Dedifferentiated amniotic fluid mesenchymal stem cell (primary cell): ENCODE results near the gene MCU.
"Not testable (repeated sequence)": the region's sequence is repeated elsewhere in the genome, so short reads cannot be mapped to it uniquely, and the experiment has no call there.

Source experiments
- DNase-seq: peaks from one replicate; pipeline ENCODE4 v3.0.0-alpha.2; 2016; ENCODE audit errors: extremely low spot score

Gene MCU

DNA sequence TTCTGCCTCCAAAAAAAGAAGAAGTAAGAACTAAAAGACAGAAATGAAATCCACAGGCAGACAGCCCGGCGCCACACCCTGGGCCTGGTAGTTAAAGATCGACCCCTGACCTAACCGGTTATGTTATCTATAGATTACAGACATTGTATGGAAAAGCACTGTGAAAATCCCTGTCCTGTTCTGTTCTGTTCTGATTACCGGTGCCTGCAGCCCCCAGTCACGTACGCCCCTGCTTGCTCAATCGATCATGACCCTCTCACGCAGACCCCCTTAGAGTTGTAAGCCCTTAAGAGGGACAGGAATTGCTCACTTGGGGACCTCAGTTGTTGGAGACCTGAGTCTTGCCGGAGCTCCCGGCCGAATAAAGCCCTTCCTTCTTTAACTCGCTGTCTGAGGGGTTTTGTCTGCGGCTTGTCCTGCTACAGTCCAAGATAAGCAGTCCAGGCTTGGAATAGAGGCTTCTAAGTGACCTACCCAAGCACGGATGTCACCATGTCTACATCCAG is 212.1 kb downstream of the MCU start:
- not testable (repeated sequence) for DNase-seq

DNA sequence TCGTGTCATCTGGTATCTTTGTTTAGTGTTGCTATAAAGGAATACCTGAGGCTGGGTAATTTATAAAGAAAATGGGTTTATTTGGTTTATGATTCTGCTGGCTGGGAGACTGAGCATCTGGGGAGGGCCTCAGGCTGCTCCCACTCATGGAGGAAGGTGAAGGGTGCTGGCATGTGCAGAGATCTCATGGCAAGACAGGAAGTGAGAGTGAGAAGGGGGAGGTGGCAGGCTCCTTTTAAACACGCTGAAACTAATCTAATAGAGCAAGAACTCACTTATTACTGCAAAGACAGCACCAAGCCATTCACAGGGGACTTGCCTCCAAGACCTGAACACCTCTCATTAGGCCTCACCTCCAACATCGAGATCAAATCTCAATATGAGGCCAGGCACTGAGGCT is 212.9 kb downstream of the MCU start:
- DNase-seq, result no peak

DNA sequence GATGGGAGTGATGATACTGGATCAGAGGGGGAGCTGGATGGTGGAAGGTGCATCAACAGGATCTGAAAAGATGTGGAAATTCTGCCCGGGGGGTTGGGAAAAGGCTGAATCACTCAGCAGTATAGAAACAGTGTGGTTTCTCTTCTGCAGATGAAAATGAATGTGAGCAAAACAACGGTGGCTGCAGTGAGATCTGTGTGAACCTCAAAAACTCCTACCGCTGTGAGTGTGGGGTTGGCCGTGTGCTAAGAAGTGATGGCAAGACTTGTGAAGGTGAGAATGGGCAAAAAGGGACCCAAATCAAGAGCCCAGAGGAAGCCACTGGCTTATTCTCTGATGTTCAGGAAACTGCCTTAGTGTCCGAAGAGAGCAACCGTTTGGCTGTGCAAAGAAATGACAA is 214.5 kb downstream of the MCU start:
- DNase-seq, result no peak

DNA sequence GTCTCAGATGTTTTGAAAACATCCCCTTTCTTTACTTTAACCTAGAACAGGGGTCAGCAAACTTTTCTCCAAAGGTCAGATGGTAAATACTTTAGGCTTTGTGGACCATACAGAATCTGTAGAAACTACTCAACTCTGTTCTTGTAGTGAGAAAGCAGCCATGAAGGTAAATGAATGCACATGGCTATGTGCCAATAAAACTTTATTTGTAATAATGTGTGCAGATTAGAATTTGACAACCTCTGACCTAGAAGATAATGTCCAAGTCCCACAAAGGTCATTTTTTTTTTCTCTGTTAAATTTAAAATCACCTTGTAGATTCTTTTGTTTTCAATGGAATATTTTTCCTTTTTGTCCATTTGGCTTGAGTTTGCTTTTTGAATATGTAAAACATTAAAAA is 218.8 kb downstream of the MCU start:
- no peak for DNase-seq

DNA sequence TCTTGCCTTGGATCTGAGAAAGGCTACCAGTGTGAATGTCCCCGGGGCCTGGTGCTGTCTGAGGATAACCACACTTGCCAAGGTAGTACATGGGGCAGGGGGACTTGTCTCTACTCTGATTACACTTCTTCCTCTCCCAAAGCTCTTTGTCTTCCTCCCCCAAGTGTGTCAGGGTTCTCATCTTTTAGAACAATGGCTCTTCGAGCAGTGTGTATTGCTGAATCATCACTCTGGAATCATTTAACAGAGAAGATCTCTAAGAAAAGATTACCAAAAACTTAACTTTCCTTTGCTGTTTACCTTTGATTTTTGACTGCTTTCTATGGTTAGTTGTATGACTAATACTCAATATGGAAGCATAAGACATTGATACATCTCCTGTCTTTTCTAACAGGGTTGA is 219.8 kb downstream of the MCU start:
- DNase-seq, result no peak

DNA sequence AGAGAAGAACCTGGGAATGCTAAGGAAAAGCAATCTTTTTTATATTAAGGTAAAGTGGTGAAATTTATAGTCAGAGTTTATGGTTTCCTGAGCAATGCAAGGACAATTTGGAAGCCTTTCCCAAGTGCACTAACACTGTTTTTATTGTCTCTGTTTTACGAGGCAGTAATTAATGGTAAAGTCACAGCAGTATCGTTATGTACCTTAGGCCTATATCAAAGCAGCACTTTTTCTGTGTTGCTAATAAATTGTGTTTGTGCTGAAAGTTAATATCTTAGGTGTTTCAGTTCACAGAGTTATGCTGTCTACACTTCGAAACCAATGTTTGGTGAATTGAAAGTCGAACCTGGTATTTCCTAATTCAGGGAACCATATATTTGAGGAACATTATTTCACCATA is 220.8 kb downstream of the MCU start:
- no peak for DNase-seq

DNA sequence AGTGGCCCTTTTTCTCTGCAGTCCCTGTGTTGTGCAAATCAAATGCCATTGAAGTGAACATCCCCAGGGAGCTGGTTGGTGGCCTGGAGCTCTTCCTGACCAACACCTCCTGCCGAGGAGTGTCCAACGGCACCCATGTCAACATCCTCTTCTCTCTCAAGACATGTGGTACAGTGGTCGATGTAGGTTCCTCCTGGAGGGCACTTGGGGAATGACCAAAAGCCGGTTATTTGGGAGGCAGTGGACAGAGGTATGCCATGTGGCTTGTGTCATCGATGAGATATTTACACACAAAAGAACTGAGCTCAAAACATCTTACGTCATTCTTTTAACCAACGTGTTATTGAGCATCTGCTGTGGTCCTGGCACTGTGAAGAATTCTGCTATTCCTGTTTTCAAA is 221.3 kb downstream of the MCU start:
- DNase-seq, result no peak

DNA sequence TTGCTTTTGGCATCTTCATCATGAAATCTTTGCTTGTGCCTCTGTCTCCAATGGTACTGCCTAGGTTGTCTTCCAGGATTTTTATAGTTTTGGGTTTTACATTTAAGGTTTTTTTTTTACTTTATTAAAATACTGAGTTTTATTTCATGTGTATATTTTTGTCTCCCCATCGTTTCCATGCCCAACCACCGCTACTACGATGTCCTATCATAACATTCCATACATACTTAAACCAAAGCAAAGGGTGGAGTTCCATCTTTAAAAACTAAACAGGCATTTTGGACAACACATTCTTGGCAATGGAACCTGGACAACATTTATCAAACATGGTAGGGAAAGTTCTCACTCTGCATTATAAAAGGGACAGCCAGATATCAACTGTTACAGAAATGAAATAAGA is 225.3 kb downstream of the MCU start:
- DNase-seq, result not testable (repeated sequence)

DNA sequence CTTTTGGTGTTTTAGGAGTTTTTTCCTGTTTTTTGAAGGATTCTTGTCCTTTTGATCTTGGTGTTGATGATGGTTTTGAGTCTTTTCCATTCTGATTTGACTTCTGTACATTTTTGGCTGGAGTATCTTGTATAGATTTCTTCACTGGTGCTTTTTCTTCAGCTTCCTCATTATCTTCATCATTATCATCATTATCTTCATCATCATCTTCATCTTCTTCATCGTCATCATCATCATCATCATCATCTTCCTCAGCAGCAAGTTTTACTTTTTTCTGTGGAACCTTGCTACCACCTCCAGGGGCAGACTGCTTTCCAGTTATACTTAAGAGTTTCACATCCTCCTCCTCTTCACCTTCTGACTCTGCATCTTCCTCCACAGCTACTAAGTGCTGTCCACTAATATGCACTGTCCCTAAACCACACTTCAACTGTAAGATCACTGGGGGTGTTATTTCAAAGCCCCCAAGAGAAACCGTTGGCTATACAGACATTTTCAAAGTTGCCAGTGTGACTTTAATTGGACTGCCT is 225.9 kb downstream of the MCU start:
- DNase-seq, result not testable (repeated sequence)

DNA sequence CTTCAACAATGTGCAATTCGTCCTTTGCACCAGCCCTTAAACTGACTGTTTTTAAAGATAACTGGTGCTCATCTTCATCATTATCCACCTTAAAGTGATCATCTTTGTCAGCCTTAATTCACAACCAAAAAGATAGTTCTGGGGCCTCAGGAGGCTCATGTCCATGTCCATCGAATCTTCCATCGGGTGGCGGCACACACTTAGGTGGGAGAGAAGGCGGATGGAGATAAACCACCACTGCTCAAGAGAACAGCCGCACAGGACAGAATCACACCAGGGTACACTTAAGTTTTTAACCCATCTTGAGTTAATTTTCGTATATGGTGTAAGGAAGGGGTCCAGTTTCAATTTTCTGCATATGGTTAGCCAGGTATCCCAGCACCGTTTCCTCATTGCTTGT is 226.4 kb downstream of the MCU start:
- no peak for DNase-seq

DNA sequence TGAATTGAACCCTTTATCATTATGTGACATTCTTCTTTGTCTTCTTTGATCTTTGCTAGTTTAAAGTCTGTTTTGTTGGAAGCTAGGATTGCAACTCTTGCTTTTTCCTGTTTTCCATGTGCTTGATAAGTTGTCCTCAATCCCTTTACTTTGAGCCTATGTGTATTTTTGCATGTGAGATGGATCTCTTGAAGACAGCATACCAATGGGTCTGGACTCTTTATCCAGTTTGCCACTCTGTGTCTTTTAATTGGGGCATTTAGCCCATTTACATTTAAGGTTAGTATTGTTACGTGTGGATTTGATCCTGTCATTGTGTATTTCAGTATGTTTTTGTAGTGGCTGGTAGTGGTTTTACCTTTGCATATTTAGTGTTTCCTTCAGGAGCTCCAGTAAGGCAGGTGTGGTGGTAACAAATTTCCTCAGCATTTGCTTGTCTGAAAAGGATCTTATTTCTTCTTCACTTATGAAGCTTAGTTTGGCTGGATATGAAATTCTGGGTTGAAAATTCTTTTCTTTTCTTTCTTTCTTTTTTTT is 229.3 kb downstream of the MCU start:
- DNase-seq, result not testable (repeated sequence)

DNA sequence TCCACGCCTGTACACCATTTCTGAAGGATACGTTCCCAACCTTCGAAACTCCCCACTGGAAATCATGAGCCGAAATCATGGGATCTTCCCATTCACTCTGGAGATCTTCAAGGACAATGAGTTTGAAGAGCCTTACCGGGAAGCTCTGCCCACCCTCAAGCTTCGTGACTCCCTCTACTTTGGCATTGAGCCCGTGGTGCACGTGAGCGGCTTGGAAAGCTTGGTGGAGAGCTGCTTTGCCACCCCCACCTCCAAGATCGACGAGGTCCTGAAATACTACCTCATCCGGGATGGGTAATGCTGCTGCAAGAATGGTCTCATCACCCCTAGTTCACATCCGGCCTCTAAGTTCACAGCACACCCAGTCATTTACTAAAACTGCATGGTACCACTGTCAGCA is 232.4 kb downstream of the MCU start:
- no peak for DNase-seq

DNA sequence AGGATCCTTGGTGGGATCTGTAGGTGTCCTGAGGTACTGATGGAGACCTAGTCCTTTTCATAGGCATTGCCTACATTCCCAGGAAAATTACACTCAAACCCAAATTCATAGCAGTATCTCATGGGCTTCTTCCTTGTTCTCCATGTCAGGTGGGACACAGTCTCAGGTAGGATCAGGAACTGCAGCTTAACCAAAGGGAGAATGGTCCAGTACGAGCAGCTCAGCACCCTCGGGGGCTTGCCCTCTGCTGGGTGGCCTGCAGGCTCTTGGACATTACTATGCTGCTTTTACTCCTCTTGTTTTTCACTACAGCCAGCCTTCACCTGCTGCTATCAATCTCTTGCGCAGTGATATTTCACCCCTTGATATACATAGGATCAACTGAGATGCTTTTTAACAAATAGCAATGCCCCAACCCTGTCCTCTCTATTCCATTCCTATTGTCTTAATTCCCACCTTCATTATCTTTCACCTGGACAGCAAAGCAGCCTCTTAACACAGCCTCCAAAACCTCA is 234.1 kb downstream of the MCU start:
- DNase-seq, result no peak

DNA sequence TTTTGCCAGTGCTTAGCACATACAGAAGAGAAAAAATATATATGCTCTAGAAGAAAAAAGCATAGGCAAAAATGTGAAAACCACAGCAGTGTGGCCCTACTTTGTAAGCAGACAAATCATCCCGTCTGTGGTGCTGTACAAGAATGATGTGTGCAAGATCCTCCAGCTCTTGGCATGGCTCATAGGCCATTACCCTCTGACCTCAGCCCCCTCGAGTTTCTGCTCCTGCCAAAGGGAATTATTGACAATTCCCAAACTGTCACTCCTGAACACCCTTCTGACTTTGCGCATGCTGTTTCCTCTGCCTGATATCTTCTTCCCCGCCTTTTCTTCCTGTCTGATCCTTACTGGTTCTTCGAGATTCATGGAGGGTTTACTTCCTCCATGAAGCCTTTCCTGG is 235.5 kb downstream of the MCU start:
- no peak for DNase-seq

DNA sequence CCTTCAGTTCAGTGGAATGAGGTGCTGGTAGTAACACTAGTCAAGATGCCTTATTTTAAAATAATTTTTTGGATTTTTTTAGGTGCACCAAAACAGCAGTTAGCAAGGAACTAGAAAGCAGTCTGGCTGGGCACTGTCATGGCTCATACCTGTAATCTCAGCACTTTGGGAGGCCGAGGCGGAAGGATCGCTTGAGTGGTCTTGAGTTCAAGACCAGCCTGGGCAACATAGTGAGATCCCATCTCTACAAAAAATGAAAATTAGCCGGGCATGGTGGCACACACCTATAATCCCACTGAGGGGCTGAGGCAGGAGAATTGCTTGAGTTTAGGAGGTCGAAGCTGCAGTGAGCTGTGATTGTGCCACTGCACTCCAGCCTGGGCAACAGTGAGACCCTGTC is 236.9 kb downstream of the MCU start:
- no peak for DNase-seq

DNA sequence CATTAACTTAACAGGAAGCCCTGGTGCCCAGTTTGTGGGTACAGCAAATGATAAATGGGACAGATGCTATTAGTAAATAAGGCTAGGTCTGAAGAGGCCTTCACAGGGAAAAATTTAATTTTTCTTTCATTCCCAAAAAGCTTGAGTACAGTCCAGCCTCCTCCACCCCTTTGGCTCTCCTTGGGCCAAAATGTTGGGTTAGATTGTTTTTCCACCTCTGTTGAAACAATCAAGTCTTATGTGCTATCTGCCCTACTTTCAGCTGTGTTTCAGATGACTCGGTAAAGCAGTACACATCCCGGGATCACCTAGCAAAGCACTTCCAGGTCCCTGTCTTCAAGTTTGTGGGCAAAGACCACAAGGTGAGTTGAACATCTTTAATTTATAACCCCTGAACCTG is 238.3 kb downstream of the MCU start:
- no peak for DNase-seq

DNA sequence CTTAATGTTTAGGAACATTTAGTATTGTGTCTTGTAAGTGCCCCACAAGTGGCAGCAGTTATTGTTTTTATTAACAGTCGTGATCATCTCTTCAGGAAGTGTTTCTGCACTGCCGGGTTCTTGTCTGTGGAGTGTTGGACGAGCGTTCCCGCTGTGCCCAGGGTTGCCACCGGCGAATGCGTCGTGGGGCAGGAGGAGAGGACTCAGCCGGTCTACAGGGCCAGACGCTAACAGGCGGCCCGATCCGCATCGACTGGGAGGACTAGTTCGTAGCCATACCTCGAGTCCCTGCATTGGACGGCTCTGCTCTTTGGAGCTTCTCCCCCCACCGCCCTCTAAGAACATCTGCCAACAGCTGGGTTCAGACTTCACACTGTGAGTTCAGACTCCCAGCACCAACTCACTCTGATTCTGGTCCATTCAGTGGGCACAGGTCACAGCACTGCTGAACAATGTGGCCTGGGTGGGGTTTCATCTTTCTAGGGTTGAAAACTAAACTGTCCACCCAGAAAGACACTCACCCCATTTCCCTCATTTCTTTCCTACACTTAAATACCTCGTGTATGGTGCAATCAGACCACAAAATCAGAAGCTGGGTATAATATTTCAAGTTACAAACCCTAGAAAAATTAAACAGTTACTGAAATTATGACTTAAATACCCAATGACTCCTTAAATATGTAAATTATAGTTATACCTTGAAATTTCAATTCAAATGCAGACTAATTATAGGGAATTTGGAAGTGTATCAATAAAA is 240.5 kb downstream of the MCU start:
- DNase-seq, result no peak

DNA sequence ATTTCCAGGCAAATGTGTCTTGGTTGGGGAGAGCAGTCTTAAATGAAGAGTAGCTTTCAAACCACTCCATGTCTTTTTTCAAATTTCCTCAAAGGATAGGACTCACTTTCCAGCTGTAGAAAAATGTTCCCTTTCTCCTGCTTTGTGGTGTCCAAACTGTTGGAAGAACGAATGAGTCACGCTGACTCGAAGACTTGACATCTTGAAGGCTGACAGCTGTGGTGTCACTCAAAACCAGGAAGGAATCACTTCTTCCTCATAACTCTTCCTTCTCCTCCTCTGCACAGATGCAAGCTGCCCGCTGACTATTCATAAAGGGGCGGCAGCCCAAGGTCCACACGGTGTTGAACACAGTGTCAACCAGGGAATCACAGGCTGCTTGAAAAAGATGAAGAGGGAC is 243.4 kb downstream of the MCU start:
- DNase-seq, result no peak
